HG03039 (cell line): ENCODE measurements around the gene SFTPB.
"Not testable (repeated sequence)": the region's sequence is repeated elsewhere in the genome, so short reads cannot be mapped to it uniquely, and the experiment has no call there.

Experiments used
- ATAC-seq: cut with Tn5 transposase; IDR thresholded peaks from one replicate; pipeline ENCODE4 v1.9.1; 2021; ENCODE audit warnings: mild to moderate bottlenecking, moderate library complexity; ENCODE audit not compliant: unreplicated experiment

The SFTPB gene

DNA sequence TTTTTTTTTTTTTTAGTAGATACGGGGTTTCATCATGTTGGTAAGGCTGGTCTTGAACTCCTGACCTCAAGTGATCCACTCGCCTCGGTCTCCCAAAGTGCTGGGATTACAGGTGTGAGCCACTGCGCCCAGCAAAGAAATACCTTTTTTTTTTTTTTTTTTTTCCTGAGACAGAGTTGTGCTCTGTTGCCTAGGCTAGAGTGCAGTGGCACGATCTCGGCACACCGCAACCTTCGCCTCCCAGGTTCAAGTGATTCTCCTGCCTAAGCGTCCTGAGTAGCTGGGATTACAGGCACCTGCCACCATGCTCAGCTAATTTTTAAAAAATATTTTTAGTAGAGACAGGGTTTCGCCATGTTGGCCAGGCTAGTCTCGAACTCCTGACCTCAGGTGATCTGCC lies 7.7 kb downstream of the SFTPB start:
- not testable (repeated sequence) for ATAC-seq

DNA sequence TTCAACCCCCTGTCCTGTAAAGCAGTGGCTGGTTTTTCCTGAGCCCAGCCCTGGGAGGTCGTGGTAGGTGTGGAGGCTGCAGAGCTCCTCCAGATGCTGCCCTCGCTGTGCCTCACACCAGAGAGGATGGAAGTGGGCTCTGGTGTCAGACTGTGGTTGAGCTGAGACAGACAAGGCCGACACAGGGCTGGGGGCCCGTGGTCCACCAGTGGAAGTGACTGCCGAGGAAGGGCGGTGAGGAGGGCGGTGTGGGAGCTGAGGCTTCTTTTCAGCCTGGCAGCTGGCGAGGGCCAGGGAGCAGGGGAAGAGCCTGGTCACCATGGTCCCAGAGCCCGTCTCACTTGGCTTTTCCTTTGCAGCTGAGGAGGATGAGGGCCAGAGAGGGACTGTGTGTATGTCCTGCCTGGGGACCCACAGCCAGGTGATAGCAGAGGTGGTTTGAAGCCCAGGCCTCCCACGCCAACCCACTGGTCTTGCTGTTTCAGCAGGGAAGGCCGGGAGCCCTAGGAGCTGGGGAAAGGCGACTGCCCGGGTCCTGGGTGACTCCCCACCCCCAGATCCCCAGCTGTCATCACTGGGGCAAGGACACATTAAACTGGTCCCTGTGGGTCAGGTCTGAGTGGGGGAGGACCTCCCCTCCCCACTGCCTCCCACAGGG lies 8.5 kb downstream of the SFTPB start:
- no peak for ATAC-seq

DNA sequence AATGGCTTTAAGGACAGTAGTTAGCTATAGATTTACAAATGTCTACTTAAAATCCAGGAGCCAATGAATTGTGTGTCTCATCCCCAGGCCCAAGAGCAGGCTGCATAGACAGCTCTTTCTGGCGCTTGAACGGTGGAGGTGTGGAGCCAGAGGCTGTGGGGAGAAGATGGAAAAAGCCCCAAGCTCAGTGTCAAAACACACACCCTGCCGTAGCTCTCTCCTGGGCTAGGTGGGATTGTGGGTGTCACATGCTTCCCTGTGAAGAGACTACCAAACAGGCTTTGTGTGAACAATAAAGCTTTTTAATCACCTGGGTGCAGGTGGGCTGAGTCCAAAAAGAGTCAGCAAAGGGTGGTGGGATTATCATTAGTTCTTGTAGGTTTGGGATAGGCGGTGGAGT lies 10.6 kb downstream of the SFTPB start:
- not testable (repeated sequence) for ATAC-seq

DNA sequence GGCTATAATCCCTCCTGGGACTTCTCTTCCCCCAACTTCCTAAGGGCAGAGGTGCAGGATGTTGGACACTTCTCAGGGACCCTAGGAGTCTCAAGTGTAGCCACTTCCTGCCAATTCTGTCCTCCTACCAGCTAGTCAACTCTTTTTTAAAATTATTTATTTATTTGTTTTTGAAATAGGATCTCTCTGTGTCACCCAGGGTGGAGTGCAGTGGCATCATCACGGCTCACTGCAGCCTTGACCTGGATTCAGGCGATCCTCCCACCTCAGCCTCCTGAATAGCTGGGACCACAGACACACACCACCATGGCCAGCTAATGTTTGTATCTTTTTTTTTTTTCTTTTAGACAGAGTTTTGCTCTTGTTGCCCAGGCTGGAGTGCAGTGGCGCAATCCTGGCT lies 11.5 kb downstream of the SFTPB start:
- no peak for ATAC-seq

DNA sequence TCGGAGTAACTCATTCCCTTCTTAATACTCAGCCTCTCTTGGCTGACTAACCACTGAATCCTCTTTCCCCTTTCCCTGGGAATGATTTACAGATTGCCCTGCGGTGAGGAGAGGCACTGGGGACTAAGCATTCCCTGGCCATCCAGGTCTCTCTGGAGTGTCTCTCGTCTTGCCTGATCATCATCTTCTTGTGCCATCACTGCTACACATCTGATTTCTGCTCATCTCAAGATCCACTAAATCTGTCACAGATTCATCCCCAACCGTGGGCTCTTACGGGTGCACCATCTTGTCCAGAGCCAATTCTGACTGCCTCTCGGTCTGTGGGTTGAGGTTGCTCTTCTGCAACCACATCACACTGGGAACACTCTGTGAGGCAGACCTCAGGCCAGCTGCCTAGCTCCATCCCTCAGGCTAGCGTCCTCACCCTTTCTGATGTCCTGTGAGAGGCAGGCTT lies 12.0 kb downstream of the SFTPB start:
- no peak for ATAC-seq

DNA sequence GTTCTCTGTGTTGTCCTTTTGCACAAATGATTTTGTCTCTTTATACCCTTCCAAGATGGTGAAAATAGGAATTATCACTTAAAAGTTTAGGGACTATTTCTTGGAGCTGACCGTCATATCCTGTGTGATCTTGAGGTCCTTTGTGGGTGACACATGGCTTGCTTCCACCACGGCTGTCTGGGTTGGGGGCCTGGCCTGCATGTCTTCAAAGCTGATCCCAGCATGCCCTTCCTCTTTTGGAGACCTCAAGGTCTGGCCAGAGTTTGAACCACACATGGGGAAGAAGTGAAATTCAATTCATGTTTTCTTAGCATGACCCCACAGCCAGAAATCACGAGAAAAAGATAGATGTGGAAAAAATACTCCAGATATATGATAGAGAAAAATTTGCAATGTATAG lies 14.0 kb downstream of the SFTPB start:
- no peak for ATAC-seq

DNA sequence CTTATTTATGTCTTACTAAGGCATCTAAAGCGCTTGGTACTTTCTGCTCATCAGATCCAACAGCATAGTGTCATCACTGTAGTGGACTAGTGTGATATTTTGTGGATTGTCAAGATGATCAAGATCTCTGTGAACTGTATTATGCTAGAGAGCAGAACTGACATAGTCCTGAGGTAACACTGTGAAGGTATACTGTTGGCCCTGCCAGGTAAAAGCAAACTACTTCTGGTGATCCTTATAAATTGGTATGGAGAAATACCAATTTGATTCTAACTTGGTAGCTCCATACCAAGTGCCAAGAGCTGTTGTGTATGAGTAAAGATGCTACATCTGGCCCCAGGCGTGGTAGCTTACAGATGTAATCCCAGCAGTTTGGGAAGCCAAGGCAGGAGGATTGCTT lies 15.9 kb downstream of the SFTPB start:
- no peak for ATAC-seq

DNA sequence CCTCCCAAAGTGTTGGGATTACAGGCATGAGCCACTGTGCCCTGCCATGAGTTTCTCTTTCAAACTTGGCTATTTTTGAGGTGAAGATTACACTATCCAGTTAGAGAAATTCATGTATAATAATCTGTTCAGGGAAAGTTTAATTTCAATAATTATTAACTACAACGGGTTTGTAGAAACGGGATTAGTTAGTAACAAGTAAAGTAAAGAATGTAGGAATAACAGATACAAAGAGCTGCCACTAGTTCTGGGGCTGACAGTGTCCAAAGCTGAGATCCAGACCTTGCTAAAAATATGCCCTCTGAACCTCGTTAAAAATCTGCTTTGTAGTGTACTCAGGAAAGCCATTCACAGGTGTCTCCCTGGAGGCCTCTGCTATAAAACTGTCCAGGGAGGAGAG lies 16.9 kb downstream of the SFTPB start:
- ATAC-seq, result no peak

DNA sequence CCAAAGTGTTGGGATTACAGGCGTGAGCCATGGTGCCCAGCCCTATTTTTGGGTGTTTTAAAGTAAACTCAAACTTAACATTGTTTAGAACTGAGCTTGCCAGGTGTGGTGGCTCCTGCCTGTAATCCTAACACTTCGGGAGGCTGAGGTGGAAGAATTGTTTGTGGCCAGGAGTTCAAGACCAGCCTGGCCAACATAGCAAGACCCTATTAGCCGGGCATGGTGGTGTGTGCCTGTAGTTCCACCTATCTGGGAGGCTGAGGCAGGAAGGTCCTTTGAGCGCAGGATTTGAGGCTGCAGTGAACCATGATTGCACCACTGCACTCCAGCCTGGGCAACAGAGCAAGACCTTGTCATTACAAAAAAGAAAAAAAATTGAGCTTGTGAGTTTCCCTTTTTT lies 17.5 kb downstream of the SFTPB start:
- no peak for ATAC-seq

DNA sequence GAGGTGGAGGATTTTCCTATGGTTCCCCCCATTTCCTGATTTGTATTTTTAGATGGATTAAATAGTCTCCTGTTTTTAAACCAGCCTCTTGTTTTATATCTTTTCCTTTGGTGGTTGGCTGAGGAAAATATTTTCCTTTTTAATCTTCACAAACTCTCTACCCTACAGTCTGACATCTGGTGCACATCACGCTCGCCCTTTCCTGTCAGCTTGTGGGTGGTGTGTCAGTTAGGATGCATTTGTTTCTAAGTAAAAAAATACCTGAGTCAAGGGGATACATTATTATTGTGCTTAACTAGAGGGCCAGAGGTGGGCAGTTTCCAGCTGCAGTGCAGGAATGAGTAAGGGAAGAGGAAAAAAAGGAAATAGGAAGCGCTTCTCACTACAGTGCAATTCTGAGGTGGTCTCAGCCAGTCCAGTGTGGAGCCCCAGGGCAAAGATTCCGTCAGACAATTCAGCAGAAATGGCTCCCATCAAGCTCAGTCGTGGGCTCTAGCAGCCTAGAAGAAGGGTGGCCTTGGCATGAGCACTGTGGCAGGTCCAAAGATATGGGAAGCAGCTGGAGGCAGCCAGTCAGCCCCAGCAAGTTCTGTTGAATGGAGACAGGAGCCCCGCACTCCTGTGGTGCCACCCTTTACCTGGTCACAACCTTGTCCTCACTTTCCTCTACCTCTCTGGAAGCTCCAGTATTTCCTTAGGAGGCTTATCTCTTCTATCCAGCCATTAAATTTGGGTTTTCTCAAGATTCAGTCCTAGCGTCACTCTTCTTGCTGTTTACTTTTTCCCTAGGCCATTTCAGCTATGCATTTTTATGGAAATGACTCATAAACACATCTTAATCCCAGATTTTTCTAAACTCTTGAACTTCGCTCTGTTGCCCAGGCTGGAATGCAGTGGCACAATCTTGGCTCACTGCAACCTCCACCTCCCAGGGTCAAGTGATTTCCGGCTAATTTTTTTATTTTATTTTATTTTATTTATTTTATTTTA lies 18.5 kb downstream of the SFTPB start:
- ATAC-seq, result no peak

DNA sequence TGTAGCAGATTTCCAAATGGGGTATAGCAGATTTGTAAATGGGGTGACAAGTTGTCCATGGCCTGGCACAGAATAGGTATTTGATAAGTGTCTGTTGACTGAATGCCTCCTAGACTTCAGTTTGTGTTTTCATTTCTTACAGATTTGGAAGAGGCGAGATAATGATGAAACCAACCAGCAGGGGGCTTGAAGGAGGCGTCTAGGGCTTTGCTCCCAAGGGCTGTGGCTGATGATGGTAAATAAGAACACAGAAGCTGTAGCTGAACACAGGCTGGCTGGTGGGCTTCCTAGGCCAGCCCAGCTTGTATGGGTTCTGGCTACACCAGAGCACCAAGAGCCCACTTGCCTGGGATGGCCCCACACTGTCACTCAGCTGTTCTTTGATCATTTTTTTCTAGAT lies 19.4 kb downstream of the SFTPB start:
- ATAC-seq, result no peak

DNA sequence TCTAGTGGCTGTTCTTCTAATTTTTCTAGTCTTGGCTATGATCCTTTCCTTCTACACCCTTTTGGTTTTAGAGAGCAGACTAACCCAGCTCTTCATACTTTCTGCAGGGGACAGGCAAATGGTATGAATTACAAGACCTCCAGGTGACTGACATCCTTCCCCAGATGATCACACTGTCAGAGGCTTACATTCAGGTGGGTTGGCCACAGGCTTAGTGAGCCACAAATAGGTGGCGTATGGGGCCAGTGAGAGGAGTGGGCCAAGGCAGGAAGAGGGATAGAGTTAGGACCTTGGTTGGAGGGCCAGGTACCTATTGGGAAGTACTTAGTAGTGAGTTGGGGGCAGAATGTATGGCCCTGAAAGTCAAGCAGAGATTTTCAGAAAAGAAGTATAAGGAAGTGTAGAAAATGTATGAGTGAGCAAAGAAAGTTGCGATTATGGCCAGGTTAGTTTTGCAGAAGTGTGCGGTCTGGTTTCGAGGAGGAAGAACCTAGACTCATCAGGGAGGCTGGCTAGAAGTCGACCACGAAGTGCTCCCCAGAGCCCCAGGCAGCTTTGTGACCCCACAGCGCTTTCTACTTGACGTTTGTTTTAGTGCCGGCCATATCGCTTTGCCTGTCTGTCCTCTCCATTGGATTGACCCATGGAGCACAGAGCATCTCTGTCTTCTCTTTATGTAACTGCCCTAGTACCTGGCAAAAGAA lies 20.0 kb downstream of the SFTPB start:
- no peak for ATAC-seq

DNA sequence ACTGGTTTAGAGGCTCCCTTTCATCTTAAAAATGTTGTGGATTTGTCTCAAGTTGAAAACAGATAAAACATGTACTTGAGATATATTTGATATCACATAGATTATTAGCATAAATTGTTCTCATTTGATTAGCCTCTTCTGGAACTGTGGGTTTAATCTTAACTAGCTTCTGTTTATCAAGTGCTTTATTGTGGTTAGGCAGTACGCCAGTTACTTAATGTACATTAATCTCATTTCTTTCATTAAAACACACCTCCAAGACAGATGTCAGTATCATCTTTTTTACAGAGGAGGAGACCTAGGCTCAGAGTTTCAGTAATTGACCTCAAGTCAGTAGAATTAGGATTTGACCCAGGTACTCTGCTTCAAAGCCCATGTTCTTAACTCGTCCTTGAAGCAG lies 21.8 kb downstream of the SFTPB start:
- no peak for ATAC-seq

DNA sequence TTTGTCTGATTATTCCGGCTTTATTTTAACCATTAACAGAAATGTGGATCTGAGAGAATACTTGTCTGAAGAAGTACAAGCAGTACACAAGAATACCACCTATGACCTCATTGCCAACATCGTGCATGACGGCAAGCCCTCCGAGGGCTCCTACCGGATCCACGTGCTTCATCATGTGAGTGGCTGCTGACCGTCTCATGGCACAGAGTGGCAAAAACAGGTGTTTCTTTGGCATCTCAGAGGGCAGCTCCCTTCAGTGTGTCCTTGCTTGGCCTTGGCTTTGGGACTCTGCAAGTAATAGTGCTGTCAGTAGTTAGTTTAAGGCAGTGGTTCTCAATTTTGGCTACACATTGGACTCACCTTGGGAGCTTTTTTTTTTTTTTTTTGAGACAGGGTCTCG lies 23.1 kb downstream of the SFTPB start:
- ATAC-seq, result no peak

DNA sequence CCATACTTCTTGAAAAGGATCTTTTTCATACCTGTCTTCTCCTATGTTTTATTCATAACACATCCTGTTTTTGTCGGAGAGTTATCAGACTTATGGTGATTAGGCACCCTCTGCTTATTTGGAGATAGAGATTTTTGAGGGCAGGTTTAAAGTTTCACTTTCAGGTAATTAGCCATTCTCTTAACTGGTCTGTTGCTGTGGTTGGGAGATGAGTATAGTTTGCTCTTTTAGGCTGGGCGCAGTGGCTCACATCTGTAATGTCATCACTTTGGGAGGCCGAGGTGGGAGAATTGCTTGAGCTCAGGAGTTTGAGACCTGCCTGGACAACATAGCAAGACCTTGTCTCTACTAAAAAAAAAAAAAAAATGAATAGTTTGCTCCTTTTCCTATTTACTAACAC lies 25.3 kb downstream of the SFTPB start:
- no peak for ATAC-seq

DNA sequence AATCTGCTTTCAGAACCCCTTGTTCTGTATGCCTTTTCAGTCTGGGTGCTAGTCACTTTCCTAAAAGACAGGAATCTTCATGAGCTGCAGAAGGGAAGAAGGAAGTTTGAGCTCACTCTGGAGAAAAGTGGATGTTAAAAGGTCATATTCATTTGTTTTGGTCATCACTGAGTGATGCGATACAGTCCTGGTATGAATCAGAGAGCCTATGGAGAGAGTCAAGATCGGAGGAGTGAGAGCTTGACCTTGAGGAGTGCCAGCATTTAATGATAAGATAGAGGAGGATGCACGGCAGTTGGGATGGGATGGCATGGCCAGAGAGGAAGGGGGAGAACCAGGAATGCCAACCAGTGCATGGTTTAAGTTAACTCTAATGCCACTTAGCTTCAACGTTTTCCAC lies 32.4 kb downstream of the SFTPB start:
- ATAC-seq, result no peak

DNA sequence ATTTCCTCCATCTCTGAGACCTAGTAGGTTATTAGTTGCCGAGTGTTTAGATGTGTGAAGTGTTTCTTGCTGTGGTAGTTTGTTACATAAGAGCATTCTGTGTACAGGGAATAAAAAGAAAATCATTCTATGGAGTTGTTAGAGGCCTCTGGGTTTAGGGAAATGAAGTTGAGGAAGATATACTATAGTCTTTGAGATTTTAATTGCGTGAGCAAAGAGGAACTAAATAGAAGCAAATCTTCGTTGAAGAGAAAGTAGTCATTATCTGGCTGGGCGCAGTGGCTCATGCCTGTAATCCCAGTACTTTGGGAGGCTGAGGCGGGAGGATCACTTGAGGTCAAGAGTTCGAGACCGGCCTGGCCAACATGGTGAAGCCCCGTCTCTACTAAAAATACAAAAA lies 33.0 kb downstream of the SFTPB start:
- ATAC-seq, result no peak

DNA sequence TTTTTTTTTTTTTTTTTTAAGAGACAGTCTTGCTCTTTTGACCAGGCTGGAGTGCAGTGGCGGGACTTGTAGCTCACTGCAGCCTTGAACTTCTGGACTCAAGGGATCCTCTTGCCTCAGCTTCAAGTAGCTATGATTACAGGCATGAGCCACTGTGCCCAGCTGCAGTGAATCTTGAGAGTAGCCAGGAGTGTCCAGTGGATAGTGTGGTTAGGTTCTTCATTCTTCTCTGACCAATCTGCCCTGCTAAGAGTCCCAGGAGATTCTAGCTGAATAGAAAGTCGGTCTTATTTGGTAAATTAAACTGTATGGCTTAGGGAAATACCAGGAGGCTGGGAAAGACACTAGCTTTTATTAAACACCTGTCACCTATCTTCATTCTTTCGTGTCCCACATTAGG lies 36.7 kb downstream of the SFTPB start:
- ATAC-seq, result no peak

DNA sequence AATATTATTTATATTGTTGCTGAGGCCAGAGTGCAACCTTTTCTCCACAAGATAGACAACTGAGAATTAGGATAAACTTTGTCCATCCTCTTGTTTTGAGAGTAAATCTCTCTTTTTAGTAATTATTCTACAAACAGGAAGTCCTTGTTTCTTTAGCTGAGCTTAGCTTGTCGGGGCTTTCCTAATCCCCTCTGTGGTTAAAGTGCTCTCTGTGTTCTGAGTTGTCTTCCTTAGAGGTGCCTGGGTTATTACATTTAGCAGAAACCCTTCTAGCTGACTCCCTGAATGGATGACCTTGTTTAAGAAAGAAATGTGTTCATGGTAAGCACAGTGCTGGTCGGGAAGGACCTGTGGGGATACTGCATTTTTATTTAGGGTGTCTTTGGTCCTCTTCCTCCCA lies 39.3 kb downstream of the SFTPB start:
- ATAC-seq, result no peak

DNA sequence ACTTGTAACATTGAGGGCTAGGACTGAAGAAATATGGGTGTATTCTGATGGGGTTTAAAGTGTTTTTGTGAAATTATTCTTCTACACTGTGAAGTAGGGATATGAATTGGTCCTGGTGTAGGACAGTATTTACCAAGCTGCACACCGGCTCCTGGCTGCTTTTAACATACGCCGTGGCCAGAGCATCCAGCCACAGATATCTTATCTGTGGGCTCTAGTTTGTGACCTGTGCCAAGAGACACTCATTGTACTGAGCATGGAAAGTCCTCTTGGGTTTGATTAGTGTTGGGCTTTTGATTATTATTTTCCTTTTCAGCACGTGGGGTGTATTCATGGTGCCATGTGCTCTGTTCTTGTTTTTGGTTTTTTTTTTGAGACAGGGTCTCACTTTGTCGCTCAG lies 44.0 kb downstream of the SFTPB start:
- ATAC-seq, result no peak

DNA sequence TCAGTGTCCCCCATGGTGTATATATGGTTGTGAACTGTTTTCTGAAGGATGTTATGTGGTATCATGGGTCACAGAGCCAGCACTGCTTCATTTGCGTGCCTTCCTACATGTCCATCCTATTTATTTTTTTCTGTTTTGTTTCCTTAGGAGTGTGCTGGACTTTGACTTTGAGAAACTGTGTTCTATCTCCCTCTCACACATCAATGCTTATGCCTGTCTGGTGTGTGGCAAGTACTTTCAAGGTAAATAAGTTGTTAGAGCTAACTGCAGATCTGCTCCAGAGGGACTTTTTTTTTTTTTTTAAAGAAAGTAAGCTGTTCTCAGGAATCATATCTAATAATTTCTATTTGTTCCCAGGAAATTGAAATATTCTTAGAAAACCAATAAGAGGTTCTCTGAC lies 46.7 kb downstream of the SFTPB start:
- ATAC-seq, result no peak

DNA sequence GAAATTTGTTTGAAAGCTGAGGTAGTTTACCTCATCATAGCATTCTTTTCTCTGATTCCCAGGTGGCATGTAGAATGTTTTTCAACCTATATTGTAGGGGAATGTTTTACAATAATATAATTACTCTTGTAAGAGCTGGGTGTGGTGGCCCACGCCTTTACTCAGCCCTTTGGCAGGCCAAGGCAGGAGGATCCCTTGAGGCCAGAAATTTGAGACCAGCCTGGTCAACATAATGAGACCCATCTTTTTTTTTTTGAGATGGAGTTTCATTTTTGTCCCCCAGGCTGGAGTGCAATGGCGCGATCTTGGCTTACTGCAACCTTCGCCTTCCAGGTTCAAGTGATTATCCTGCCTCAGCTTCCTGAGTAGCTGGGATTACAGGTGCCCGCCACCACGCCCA lies 48.4 kb downstream of the SFTPB start:
- ATAC-seq, result no peak
